Activated naive CD8-positive, alpha-beta T cell (primary cell): ENCODE results near the gene HIPK2.

Experiments used
- H3K27ac Mint-ChIP-seq: one replicate; pipeline ENCODE4 v1.8.0; 2021; ENCODE audit warnings: mixed read lengths
- H3K27me3 Mint-ChIP-seq: one replicate; pipeline ENCODE4 v1.8.0; 2021; ENCODE audit warnings: mixed read lengths
- H3K36me3 Mint-ChIP-seq: one replicate; pipeline ENCODE4 v1.8.0; 2021; ENCODE audit warnings: mixed read lengths
- H3K4me1 Mint-ChIP-seq: one replicate; pipeline ENCODE4 v1.8.0; 2021; ENCODE audit warnings: low read depth, mixed read lengths
- H3K4me3 Mint-ChIP-seq: one replicate; pipeline ENCODE4 v1.8.0; 2021; ENCODE audit warnings: mild to moderate bottlenecking, mixed read lengths
- H3K9me3 Mint-ChIP-seq: one replicate; pipeline ENCODE4 v1.8.0; 2021; ENCODE audit warnings: low read depth, mixed read lengths

HIPK2 gene

GRCh38 chr7:139651308-139651707 is 126.5 kb downstream of the HIPK2 start:
- H3K27ac Mint-ChIP-seq, result no peak overlapping the region
- no peak overlapping the region for H3K4me3 Mint-ChIP-seq
- peaks cover 7% of the 10 kb centered on the region for H3K36me3 Mint-ChIP-seq
- H3K27me3 Mint-ChIP-seq, result no peaks in the 10 kb centered on the region
- no peaks in the 10 kb centered on the region for H3K9me3 Mint-ChIP-seq
- H3K4me1 Mint-ChIP-seq, result peaks cover 37% of the 10 kb centered on the region

GRCh38 chr7:139650429-139651100 is 127.2 kb downstream of the HIPK2 start:
- Mint-ChIP-seq H3K4me1 (peaks cover 44% of the 10 kb centered on the region), H3K27me3 (no peaks in the 10 kb centered on the region), H3K36me3 (peaks cover 3% of the 10 kb centered on the region), H3K9me3 (no peaks in the 10 kb centered on the region), H3K27ac (no peak overlapping the region), H3K4me3 (no peak overlapping the region)

GRCh38 chr7:139648941-139649425 is 128.8 kb downstream of the HIPK2 start:
- peaks cover 55% of the 10 kb centered on the region for H3K4me1 Mint-ChIP-seq

GRCh38 chr7:139648391-139648861 is 129.4 kb downstream of the HIPK2 start:
- Mint-ChIP-seq H3K4me3 (peak overlapping the region; percentile 70), H3K4me1 (peaks cover 61% of the 10 kb centered on the region), H3K27me3 (no peaks in the 10 kb centered on the region), H3K27ac (peak overlapping the region; percentile 68), H3K36me3 (no peaks in the 10 kb centered on the region), H3K9me3 (no peaks in the 10 kb centered on the region)

More at GRCh38 chr7:139648941-139649425, 128.8 kb downstream of the HIPK2 start:
- H3K4me3 Mint-ChIP-seq, result peak overlapping the region; percentile 70
- H3K27ac Mint-ChIP-seq, result peak overlapping the region; percentile 68
- H3K27me3 Mint-ChIP-seq, result no peaks in the 10 kb centered on the region
- H3K36me3 Mint-ChIP-seq, result no peaks in the 10 kb centered on the region
- H3K9me3 Mint-ChIP-seq, result no peaks in the 10 kb centered on the region

- Mint-ChIP-seq H3K4me1 (peaks cover 66% of the 10 kb centered on the region), H3K27ac (peak overlapping the region; percentile 68), H3K36me3 (no peaks in the 10 kb centered on the region), H3K27me3 (no peaks in the 10 kb centered on the region), H3K4me3 (peak overlapping the region; percentile 70), H3K9me3 (no peaks in the 10 kb centered on the region)
These were observed 129.9 kb downstream of the HIPK2 start for GRCh38 chr7:139647814-139648390.

GRCh38 chr7:139647085-139647484 is 130.7 kb downstream of the HIPK2 start:
- Mint-ChIP-seq H3K27me3 (no peaks in the 10 kb centered on the region), H3K4me1 (peaks cover 74% of the 10 kb centered on the region), H3K36me3 (no peaks in the 10 kb centered on the region), H3K9me3 (no peaks in the 10 kb centered on the region), H3K27ac (no peak overlapping the region), H3K4me3 (no peak overlapping the region)

GRCh38 chr7:139646566-139646965 is 131.2 kb downstream of the HIPK2 start:
- H3K36me3 Mint-ChIP-seq, result no peaks in the 10 kb centered on the region

GRCh38 chr7:139645572-139646523 is 131.9 kb downstream of the HIPK2 start:
- H3K27ac Mint-ChIP-seq, result no peak overlapping the region
- peak overlapping the region; percentile 27 for H3K4me3 Mint-ChIP-seq

More at GRCh38 chr7:139646566-139646965, 131.2 kb downstream of the HIPK2 start:
- no peak overlapping the region for H3K27ac Mint-ChIP-seq
- H3K4me3 Mint-ChIP-seq, result no peak overlapping the region
- H3K27me3 Mint-ChIP-seq, result no peaks in the 10 kb centered on the region
- H3K4me1 Mint-ChIP-seq, result peaks cover 77% of the 10 kb centered on the region
- no peaks in the 10 kb centered on the region for H3K9me3 Mint-ChIP-seq

GRCh38 chr7:139643951-139644585 is 133.7 kb downstream of the HIPK2 start:
- H3K4me3 Mint-ChIP-seq, result no peak overlapping the region
- H3K27me3 Mint-ChIP-seq, result no peaks in the 10 kb centered on the region
- peaks cover 4% of the 10 kb centered on the region for H3K36me3 Mint-ChIP-seq
- H3K4me1 Mint-ChIP-seq, result peaks cover 71% of the 10 kb centered on the region
- no peaks in the 10 kb centered on the region for H3K9me3 Mint-ChIP-seq
- no peak overlapping the region for H3K27ac Mint-ChIP-seq

More at GRCh38 chr7:139645572-139646523, 131.9 kb downstream of the HIPK2 start:
- Mint-ChIP-seq H3K4me1 (peaks cover 77% of the 10 kb centered on the region), H3K27me3 (no peaks in the 10 kb centered on the region), H3K9me3 (no peaks in the 10 kb centered on the region), H3K36me3 (no peaks in the 10 kb centered on the region)

GRCh38 chr7:139642283-139642682 is 135.5 kb downstream of the HIPK2 start:
- Mint-ChIP-seq H3K4me3 (no peak overlapping the region), H3K36me3 (peaks cover 4% of the 10 kb centered on the region), H3K9me3 (no peaks in the 10 kb centered on the region), H3K4me1 (peaks cover 66% of the 10 kb centered on the region), H3K27ac (no peak overlapping the region), H3K27me3 (no peaks in the 10 kb centered on the region)

GRCh38 chr7:139641337-139641992 is 136.3 kb downstream of the HIPK2 start:
- H3K4me3 Mint-ChIP-seq, result no peak overlapping the region
- peaks cover 67% of the 10 kb centered on the region for H3K4me1 Mint-ChIP-seq
- H3K36me3 Mint-ChIP-seq, result peaks cover 4% of the 10 kb centered on the region
- H3K27me3 Mint-ChIP-seq, result no peaks in the 10 kb centered on the region
- no peak overlapping the region for H3K27ac Mint-ChIP-seq
- H3K9me3 Mint-ChIP-seq, result no peaks in the 10 kb centered on the region

- no peaks in the 10 kb centered on the region for H3K27me3 Mint-ChIP-seq
- H3K4me3 Mint-ChIP-seq, result no peak overlapping the region
- H3K27ac Mint-ChIP-seq, result no peak overlapping the region
- peaks cover 69% of the 10 kb centered on the region for H3K4me1 Mint-ChIP-seq
- H3K36me3 Mint-ChIP-seq, result peaks cover 4% of the 10 kb centered on the region
- no peaks in the 10 kb centered on the region for H3K9me3 Mint-ChIP-seq
These were observed 137.1 kb downstream of the HIPK2 start for GRCh38 chr7:139640681-139641080.

- H3K27me3 Mint-ChIP-seq, result no peaks in the 10 kb centered on the region
- H3K27ac Mint-ChIP-seq, result no peak overlapping the region
- H3K9me3 Mint-ChIP-seq, result no peaks in the 10 kb centered on the region
- H3K4me3 Mint-ChIP-seq, result no peak overlapping the region
- peaks cover 70% of the 10 kb centered on the region for H3K4me1 Mint-ChIP-seq
- H3K36me3 Mint-ChIP-seq, result peaks cover 7% of the 10 kb centered on the region
These were observed 138.2 kb downstream of the HIPK2 start for GRCh38 chr7:139639563-139639962.
